Nephron (organoid): ENCODE measurements around the gene CLEC16A.
A peak's percentile ranks its signal among the peaks of the same experiment; 100 is the strongest.
"Not testable (repeated sequence)": the region's sequence is repeated elsewhere in the genome, so short reads cannot be mapped to it uniquely, and the experiment has no call there.

Source experiments
- H3K27ac Mint-ChIP-seq, 3 experiments: 2 replicates each; pipeline ENCODE4 v1.8.0; 2020; ENCODE audit warnings: mixed read lengths in 3 of 3, mild to moderate bottlenecking in 2 of 3, moderate library complexity in 1 of 3
- H3K27me3 Mint-ChIP-seq: 2 replicates; pipeline ENCODE4 v1.8.0; 2021; ENCODE audit warnings: low read depth, mild to moderate bottlenecking, moderate library complexity, mixed read lengths
- H3K36me3 Mint-ChIP-seq: 2 replicates; pipeline ENCODE4 v1.8.0; 2020; ENCODE audit warnings: low read depth, mixed read lengths
- H3K4me1 Mint-ChIP-seq: 2 replicates; pipeline ENCODE4 v1.8.0; 2020; ENCODE audit warnings: mixed read lengths
- H3K4me3 Mint-ChIP-seq, 3 experiments: 2 replicates each; pipeline ENCODE4 v1.8.0; 2020; ENCODE audit warnings: mild to moderate bottlenecking in 3 of 3, mixed read lengths in 3 of 3, moderate library complexity in 2 of 3
- H3K9me3 Mint-ChIP-seq: 2 replicates; pipeline ENCODE4 v1.8.0; 2020; ENCODE audit warnings: mixed read lengths
- CTCF ChIP-seq, 3 experiments: fragments of 200-600 bp; sonication (generic); IDR thresholded peaks; one replicate each; pipeline ENCODE4 v1.5.0; 2021; ENCODE audit warnings: antibody characterized with exemption in 3 of 3; ENCODE audit not compliant: unreplicated experiment in 3 of 3

Gene CLEC16A

GRCh38 chr16:10938321-10938720 lies 6.0 kb upstream of the CLEC16A start:
- peaks cover 52% of the 10 kb centered on the region for H3K4me1 Mint-ChIP-seq
- H3K9me3 Mint-ChIP-seq: no peaks in the 10 kb centered on the region
- H3K36me3 Mint-ChIP-seq: peaks cover 16% of the 10 kb centered on the region
- peak overlapping the region in 2 of 3 experiments; percentile 65 to 97 for H3K4me3 Mint-ChIP-seq
- TF ChIP-seq CTCF (IDR thresholded peaks at IDR 0.05; ENCODE audit: unreplicated experiment in 3 of 3): no peak
- H3K27me3 Mint-ChIP-seq: no peaks in the 10 kb centered on the region
- no peak overlapping the region for H3K27ac Mint-ChIP-seq

GRCh38 chr16:10938796-10939648 lies 5.3 kb upstream of the CLEC16A start:
- H3K9me3 Mint-ChIP-seq: no peaks in the 10 kb centered on the region
- peaks cover 13% of the 10 kb centered on the region for H3K36me3 Mint-ChIP-seq
- peaks cover 54% of the 10 kb centered on the region for H3K4me1 Mint-ChIP-seq
- no peaks in the 10 kb centered on the region for H3K27me3 Mint-ChIP-seq
- peak overlapping the region in 1 of 3 experiments; percentile 51 for H3K27ac Mint-ChIP-seq
- TF ChIP-seq CTCF (IDR thresholded peaks at IDR 0.05; ENCODE audit: unreplicated experiment in 3 of 3): no peak
- H3K4me3 Mint-ChIP-seq: peak overlapping the region; percentile 45 to 97 (median 65)

- H3K36me3 Mint-ChIP-seq: peaks cover 13% of the 10 kb centered on the region
- H3K4me3 Mint-ChIP-seq: peak overlapping the region; percentile 95 to 98 (median 97)
- no peak overlapping the region for H3K27ac Mint-ChIP-seq
Measured at GRCh38 chr16:10939649-10940234, 4.6 kb upstream of the CLEC16A start.

GRCh38 chr16:10940501-10941079 lies 3.8 kb upstream of the CLEC16A start:
- Mint-ChIP-seq H3K36me3 (peaks cover 13% of the 10 kb centered on the region), H3K4me1 (peaks cover 62% of the 10 kb centered on the region), H3K27me3 (no peaks in the 10 kb centered on the region), H3K9me3 (no peaks in the 10 kb centered on the region), H3K4me3 (peak overlapping the region; percentile 95 to 98 (median 97)), H3K27ac (peak overlapping the region in 2 of 3 experiments; percentile 7 to 85)
- TF ChIP-seq CTCF (IDR thresholded peaks at IDR 0.05; ENCODE audit: unreplicated experiment in 3 of 3): no peak

More at GRCh38 chr16:10939649-10940234, 4.6 kb upstream of the CLEC16A start:
- Mint-ChIP-seq H3K9me3 (no peaks in the 10 kb centered on the region), H3K4me1 (peaks cover 58% of the 10 kb centered on the region), H3K27me3 (no peaks in the 10 kb centered on the region)
- TF ChIP-seq CTCF (IDR thresholded peaks at IDR 0.05; ENCODE audit: unreplicated experiment in 3 of 3): no peak

GRCh38 chr16:10941127-10941933 lies 3.0 kb upstream of the CLEC16A start:
- peaks cover 63% of the 10 kb centered on the region for H3K4me1 Mint-ChIP-seq
- H3K27ac Mint-ChIP-seq: peak overlapping the region; percentile 7 to 85 (median 51)
- peaks cover 13% of the 10 kb centered on the region for H3K36me3 Mint-ChIP-seq
- TF ChIP-seq CTCF (IDR thresholded peaks at IDR 0.05; ENCODE audit: unreplicated experiment in 3 of 3): no peak
- peak overlapping the region; percentile 95 to 98 (median 97) for H3K4me3 Mint-ChIP-seq
- no peaks in the 10 kb centered on the region for H3K27me3 Mint-ChIP-seq
- H3K9me3 Mint-ChIP-seq: no peaks in the 10 kb centered on the region

GRCh38 chr16:10941935-10942351 lies 2.4 kb upstream of the CLEC16A start:
- H3K27me3 Mint-ChIP-seq: not testable (repeated sequence)
- peak overlapping the region; percentile 95 to 98 (median 97) for H3K4me3 Mint-ChIP-seq

More at GRCh38 chr16:10941935-10942351, 2.4 kb upstream of the CLEC16A start:
- Mint-ChIP-seq H3K36me3 (peaks cover 13% of the 10 kb centered on the region), H3K4me1 (peaks cover 64% of the 10 kb centered on the region)
- not testable (repeated sequence) for H3K9me3 Mint-ChIP-seq, H3K27ac Mint-ChIP-seq
